Colonic mucosa (tissue), 4 donors: ENCODE results near the gene FOXC1. TPM values are rescaled to one million over a fixed set of nuclear protein-coding genes. Genes with fewer than 3 reads are reported as not detected.

ENCODE experiments used
- DNase-seq: peaks from one replicate; pipeline ENCODE4 v3.0.0-alpha.2; 2020
- H3K27ac ChIP-seq: fragments of 200-600 bp; one replicate; pipeline ENCODE4 v1.8.0; 2021
- H3K27me3 ChIP-seq: fragments of 200-600 bp; one replicate; pipeline ENCODE4 v1.8.0; 2021
- H3K36me3 ChIP-seq: fragments of 200-600 bp; one replicate; pipeline ENCODE4 v1.8.0; 2021
- H3K4me1 ChIP-seq: fragments of 200-600 bp; one replicate; pipeline ENCODE4 v1.8.0; 2021; ENCODE audit warnings: mild to moderate bottlenecking
- H3K4me3 ChIP-seq: fragments of 200-600 bp; one replicate; pipeline ENCODE4 v1.8.0; 2021
- H3K9ac ChIP-seq, 2 donors: one replicate each; pipeline ENCODE4 v1.7.0; 2013; ENCODE audit warnings: control low read depth in 2 of 2, low read depth in 2 of 2, low read length in 2 of 2
- H3K9me3 ChIP-seq: fragments of 200-600 bp; one replicate; pipeline ENCODE4 v1.8.0; 2021
- intact Hi-C: fragments of 100-400 bp; cut with DNase I; formaldehyde crosslinking; loops from one replicate; pipeline ENCODE4 v1.14.1; 2022
- total RNA-seq, 2 donors: library from RNA; stranded (reverse); fragmentation: NEBNext Ultra II Directional in 1 of 2; extraction: Animal tissue kit (Norgen Biotek cat#: 25700) in 1 of 2; gene quantifications; one replicate each; pipeline ENCODE4 v1.2.1, GENCODE V29; 2021
- TF ChIP-seq, protein P1 (sequence below): fragments of 200-600 bp; IDR thresholded peaks from one replicate; pipeline ENCODE4 v1.8.0; 2022; ENCODE audit warnings: antibody characterized with exemption, mild to moderate bottlenecking
- donor health status: healthy.
- donor health status: DM: no; HTN: no; CAD: no.
- donor health status: DM: no; HTN: no; CAD: no.

The FOXC1 gene
- 1 to 10 TPM in 1 of 2 donors, under 1 TPM in 1; 0.69 to 1.5 TPM for total RNA-seq

DNA sequence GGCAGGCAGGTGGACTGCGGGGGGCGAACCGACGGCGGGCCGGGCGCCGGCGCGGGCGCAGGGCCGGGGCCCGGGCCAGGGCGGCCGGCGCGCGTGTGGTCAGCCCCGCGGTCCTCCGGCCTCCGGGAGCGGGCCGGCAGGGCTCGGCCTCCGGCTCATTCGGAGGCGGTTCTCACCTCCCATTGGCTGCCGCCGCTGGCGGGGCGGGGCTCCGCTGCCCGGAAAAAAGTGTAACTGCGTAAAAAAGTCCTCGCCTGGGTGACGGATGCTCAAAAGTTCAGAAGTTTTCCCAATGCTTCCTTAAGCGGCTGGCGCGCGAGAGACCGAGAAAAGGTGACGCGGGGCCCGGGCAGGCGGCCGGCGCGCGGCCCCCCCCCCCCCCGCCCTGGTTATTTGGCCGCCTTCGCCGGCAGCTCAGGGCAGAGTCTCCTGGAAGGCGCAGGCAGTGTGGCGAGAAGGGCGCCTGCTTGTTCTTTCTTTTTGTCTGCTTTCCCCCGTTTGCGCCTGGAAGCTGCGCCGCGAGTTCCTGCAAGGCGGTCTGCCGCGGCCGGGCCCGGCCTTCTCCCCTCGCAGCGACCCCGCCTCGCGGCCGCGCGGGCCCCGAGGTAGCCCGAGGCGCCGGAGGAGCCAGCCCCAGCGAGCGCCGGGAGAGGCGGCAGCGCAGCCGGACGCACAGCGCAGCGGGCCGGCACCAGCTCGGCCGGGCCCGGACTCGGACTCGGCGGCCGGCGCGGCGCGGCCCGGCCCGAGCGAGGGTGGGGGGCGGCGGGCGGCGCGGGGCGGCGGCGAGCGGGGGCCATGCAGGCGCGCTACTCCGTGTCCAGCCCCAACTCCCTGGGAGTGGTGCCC lies at the start of gene FOXC1:
Gene FOXC1, plus strand, starts transcription at position 268 of the 849 bp plus-strand sequence. Its CDS starts 531 bp downstream, at position 799.
- H3K9ac ChIP-seq: peak within 1 kb of the TSS in 1 of 2 donors; percentile 63
- no peak within 1 kb of the TSS for H3K27ac ChIP-seq
- no peaks in the 10 kb centered on the region for H3K36me3 ChIP-seq
- peak; percentile 91 for DNase-seq
- peaks cover 83% of the 10 kb centered on the region for H3K27me3 ChIP-seq
- peaks cover 20% of the 10 kb centered on the region for H3K4me1 ChIP-seq
- peak within 1 kb of the TSS; percentile 55 for H3K4me3 ChIP-seq
- intact Hi-C loops: no loop called here
- TF ChIP-seq, protein P1, sequence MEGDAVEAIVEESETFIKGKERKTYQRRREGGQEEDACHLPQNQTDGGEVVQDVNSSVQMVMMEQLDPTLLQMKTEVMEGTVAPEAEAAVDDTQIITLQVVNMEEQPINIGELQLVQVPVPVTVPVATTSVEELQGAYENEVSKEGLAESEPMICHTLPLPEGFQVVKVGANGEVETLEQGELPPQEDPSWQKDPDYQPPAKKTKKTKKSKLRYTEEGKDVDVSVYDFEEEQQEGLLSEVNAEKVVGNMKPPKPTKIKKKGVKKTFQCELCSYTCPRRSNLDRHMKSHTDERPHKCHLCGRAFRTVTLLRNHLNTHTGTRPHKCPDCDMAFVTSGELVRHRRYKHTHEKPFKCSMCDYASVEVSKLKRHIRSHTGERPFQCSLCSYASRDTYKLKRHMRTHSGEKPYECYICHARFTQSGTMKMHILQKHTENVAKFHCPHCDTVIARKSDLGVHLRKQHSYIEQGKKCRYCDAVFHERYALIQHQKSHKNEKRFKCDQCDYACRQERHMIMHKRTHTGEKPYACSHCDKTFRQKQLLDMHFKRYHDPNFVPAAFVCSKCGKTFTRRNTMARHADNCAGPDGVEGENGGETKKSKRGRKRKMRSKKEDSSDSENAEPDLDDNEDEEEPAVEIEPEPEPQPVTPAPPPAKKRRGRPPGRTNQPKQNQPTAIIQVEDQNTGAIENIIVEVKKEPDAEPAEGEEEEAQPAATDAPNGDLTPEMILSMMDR: no peak
- no peaks in the 10 kb centered on the region for H3K9me3 ChIP-seq

DNA sequence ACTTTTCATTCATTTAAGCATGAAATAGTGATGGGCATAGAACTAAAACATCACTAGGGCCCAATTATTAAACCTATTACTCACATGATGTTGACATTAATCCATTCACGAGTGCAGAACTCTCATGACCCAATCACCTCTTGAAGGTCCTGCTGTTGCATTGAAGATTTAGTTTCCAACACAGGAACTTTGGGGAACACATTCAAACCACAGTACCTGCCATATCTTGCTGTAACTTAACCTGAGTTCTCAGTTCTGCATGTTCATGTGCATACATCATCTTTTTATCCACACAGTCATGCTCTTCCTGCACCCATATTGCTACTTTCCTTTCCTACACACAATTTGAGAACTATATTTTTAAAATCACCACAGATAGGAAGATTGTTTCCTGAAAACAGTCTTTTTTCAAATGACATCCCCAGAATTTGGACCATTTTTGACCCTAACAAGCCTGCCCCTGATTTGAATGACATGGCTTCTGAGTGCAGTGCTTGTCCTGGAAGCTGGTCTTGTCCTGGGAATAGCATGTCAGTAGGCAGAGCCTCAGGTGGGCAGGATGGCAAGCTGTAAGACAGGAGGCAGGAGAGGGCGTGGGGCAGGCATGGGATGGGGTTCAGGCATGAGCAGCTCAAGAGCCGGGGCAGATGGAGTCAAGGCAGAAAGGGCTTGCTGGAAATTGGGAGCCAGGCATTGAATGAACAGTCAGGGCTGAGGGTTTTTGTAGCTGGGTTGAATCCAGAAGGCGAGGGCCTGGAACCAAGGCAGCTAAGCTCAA lies 49.2 kb upstream of the FOXC1 start:
- intact Hi-C loops: no loop called here
- TF ChIP-seq, protein P1: no peak
- DNase-seq: no peak
- Histone ChIP-seq H3K27ac (no peak overlapping the region), H3K9ac (no peak overlapping the region), H3K9me3 (no peaks in the 10 kb centered on the region), H3K36me3 (no peaks in the 10 kb centered on the region), H3K4me1 (no peaks in the 10 kb centered on the region), H3K4me3 (no peak overlapping the region), H3K27me3 (no peaks in the 10 kb centered on the region)

DNA sequence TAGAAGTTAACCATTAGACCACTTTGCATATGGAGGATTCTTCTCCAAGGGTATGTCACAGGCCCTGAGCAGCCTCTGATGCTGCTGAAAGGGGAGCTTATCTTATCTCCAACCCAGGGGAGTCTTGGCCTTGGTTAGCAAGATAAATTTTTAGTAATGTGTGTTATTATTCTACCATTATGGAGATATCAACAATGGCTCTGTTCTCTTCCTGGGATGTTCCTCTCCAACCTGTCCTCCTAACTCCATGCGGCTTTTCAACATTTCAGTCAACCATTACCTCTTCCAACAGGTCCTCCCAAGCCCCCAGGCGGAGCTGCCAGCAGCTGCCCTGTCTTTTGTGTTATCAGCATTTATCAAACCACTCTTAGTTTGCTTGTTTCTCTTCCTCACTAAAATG lies 48.4 kb upstream of the FOXC1 start:
- intact Hi-C loops: no loop called here
- H3K4me1 ChIP-seq: no peaks in the 10 kb centered on the region
- H3K9ac ChIP-seq: no peak overlapping the region
- DNase-seq: no peak
- no peaks in the 10 kb centered on the region for H3K36me3 ChIP-seq
- H3K27ac ChIP-seq: no peak overlapping the region
- TF ChIP-seq, protein P1: no peak
- H3K27me3 ChIP-seq: no peaks in the 10 kb centered on the region
- H3K4me3 ChIP-seq: no peak overlapping the region
- no peaks in the 10 kb centered on the region for H3K9me3 ChIP-seq

DNA sequence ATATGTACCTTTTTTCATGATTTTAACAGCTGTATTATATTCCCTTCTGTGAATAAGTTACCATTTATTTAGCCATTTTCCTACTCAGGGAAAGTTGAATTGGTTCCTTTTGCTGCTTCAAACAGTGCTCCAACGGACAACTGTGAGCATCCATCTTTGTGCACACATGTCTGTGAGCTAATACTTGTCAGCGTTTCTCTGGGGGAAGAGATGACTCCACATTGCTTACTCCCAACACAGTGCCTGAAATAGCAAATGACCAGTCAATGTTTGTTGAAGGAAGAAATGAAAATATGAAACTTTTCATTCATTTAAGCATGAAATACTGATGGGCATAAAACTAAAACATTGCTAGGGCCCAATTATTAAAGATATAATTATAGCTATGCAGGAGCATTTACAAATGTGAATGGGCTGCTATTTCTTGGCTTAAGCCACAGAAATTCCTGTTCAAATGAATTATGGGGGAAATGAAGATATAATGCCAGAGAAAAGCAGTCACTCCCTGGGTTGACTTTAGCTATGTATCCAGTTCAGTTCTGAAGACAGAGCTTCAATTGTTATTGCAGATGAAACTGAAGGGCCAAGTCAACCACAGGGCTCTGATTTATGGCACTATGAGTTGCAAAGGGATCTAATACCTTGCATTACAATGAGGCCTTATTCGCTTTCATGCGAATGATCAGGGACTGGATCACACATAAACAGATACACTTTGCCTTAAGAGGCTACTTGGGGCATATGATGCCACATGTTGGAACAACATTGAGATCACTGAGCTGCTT lies 47.4 kb upstream of the FOXC1 start:
- intact Hi-C loops: no loop called here
- H3K27ac ChIP-seq: no peak overlapping the region
- H3K9me3 ChIP-seq: no peaks in the 10 kb centered on the region
- TF ChIP-seq, protein P1: no peak
- H3K4me1 ChIP-seq: no peaks in the 10 kb centered on the region
- no peaks in the 10 kb centered on the region for H3K27me3 ChIP-seq
- H3K36me3 ChIP-seq: no peaks in the 10 kb centered on the region
- H3K9ac ChIP-seq: no peak overlapping the region
- no peak overlapping the region for H3K4me3 ChIP-seq
- DNase-seq: no peak

DNA sequence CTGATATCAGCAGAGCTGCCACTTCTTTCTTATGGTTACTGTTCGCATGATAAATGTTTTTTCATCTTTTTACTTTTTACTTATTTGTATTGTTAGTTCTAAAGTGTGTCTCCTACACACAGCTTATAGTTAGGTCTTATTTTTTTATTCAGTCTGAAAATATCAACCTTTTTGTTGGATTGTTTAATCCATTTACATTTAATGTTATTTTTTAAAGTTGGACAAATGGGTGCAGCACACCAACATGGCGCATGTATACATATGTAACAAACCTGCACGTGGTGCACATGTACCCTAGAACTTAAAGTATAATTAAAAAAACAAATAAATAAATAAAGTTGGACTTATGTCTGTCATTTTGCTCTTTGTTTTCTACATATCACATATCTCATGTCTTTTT lies 40.3 kb upstream of the FOXC1 start:
- H3K36me3 ChIP-seq: no peaks in the 10 kb centered on the region
- no peak for DNase-seq

More for the DNA sequence above, 40.3 kb upstream of the FOXC1 start:
- TF ChIP-seq, protein P1: no peak
- no peak overlapping the region for H3K9ac ChIP-seq
- H3K27ac ChIP-seq: no peak overlapping the region
- intact Hi-C loops: no loop called here
- no peaks in the 10 kb centered on the region for H3K27me3 ChIP-seq
- H3K4me3 ChIP-seq: no peak overlapping the region
- H3K4me1 ChIP-seq: no peaks in the 10 kb centered on the region
- H3K9me3 ChIP-seq: peaks cover 6% of the 10 kb centered on the region
